ENCODE data around the gene ROR1.

ROR1 gene

GRCh38 chr1:64186898-64187280, 413.1 kb downstream of the ROR1 start:
- TF ChIP-seq, protein P1, sequence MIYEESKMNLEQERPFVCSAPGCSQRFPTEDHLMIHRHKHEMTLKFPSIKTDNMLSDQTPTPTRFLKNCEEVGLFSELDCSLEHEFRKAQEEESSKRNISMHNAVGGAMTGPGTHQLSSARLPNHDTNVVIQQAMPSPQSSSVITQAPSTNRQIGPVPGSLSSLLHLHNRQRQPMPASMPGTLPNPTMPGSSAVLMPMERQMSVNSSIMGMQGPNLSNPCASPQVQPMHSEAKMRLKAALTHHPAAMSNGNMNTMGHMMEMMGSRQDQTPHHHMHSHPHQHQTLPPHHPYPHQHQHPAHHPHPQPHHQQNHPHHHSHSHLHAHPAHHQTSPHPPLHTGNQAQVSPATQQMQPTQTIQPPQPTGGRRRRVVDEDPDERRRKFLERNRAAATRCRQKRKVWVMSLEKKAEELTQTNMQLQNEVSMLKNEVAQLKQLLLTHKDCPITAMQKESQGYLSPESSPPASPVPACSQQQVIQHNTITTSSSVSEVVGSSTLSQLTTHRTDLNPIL (CRISPR knock-in tag; IDR thresholded peaks at IDR 0.05; ENCODE audit: low read depth): no peak
- no peak for TF ChIP-seq PPARA (CRISPR knock-in tag; IDR thresholded peaks at IDR 0.05; ENCODE audit: borderline replicate concordance)
- no peak for TF ChIP-seq ZNF70 (CRISPR knock-in tag; IDR thresholded peaks at IDR 0.05)
- no peak for TF ChIP-seq SNAI2 (CRISPR knock-in tag; IDR thresholded peaks at IDR 0.05)
- no peak for TF ChIP-seq GLIS3 (CRISPR knock-in tag; IDR thresholded peaks at IDR 0.05)
- no peak for TF ChIP-seq CSDC2 (CRISPR knock-in tag; IDR thresholded peaks at IDR 0.05)
- no peak for TF ChIP-seq TSHZ2 (CRISPR knock-in tag; IDR thresholded peaks at IDR 0.05)
- TF ChIP-seq, protein P2, sequence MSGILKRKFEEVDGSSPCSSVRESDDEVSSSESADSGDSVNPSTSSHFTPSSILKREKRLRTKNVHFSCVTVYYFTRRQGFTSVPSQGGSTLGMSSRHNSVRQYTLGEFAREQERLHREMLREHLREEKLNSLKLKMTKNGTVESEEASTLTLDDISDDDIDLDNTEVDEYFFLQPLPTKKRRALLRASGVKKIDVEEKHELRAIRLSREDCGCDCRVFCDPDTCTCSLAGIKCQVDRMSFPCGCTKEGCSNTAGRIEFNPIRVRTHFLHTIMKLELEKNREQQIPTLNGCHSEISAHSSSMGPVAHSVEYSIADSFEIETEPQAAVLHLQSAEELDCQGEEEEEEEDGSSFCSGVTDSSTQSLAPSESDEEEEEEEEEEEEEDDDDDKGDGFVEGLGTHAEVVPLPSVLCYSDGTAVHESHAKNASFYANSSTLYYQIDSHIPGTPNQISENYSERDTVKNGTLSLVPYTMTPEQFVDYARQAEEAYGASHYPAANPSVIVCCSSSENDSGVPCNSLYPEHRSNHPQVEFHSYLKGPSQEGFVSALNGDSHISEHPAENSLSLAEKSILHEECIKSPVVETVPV (CRISPR knock-in tag; IDR thresholded peaks at IDR 0.05): no peak
- TF ChIP-seq TOX (CRISPR knock-in tag; IDR thresholded peaks at IDR 0.05; ENCODE audit: borderline replicate concordance): no peak
- no peak for TF ChIP-seq BACH2 (CRISPR knock-in tag; IDR thresholded peaks at IDR 0.05; ENCODE audit: borderline replicate concordance)
- no peak for TF ChIP-seq TCF4 (CRISPR knock-in tag; IDR thresholded peaks at IDR 0.05; ENCODE audit: borderline replicate concordance)
- no peak for TF ChIP-seq ESRRG (CRISPR knock-in tag; IDR thresholded peaks at IDR 0.05)
- TF ChIP-seq ZFP30 (CRISPR knock-in tag; IDR thresholded peaks at IDR 0.05): no peak
- no peak for TF ChIP-seq ARNTL (CRISPR knock-in tag; IDR thresholded peaks at IDR 0.05; ENCODE audit: borderline replicate concordance, low read depth)
- ATAC-seq: no peak

DNA sequence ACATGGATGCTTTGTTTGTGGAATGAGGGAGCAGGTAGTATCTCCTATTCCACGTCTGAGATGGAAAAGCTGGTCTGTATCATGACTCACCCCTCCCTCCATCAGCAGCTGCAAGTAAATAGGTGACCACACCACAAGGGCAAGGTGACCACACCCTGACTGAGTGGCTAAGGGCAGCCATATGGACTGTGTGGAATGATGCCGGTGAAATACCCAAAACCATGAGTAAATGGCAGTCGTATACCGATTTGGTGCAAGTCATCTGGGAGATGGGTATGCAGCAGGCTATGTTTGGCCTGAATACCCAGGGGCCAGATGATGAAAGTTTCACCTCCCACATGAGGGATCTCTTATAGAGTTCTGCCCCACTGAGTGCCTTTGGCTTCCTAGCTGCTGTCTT, 413.8 kb downstream of the ROR1 start:
- no peak for ATAC-seq
- TF ChIP-seq BACH2 (CRISPR knock-in tag; IDR thresholded peaks at IDR 0.05; ENCODE audit: borderline replicate concordance) (no peak), POU6F1 (CRISPR knock-in tag; IDR thresholded peaks at IDR 0.05; ENCODE audit: borderline replicate concordance, low read depth) (no peak), CSDC2 (CRISPR knock-in tag; IDR thresholded peaks at IDR 0.05) (no peak), RARB (CRISPR knock-in tag; IDR thresholded peaks at IDR 0.05) (no peak), SNAI2 (CRISPR knock-in tag; IDR thresholded peaks at IDR 0.05) (no peak), TSHZ2 (CRISPR knock-in tag; IDR thresholded peaks at IDR 0.05) (no peak), ZNF70 (CRISPR knock-in tag; IDR thresholded peaks at IDR 0.05) (no peak)

GRCh38 chr1:64192290-64192689, 418.5 kb downstream of the ROR1 start:
- no peak for ATAC-seq

More at GRCh38 chr1:64192290-64192689, 418.5 kb downstream of the ROR1 start:
- TF ChIP-seq TCF4 (CRISPR knock-in tag; IDR thresholded peaks at IDR 0.05; ENCODE audit: borderline replicate concordance) (no peak), SNAI2 (CRISPR knock-in tag; IDR thresholded peaks at IDR 0.05) (no peak), TOX (CRISPR knock-in tag; IDR thresholded peaks at IDR 0.05; ENCODE audit: borderline replicate concordance) (no peak), POU6F1 (CRISPR knock-in tag; IDR thresholded peaks at IDR 0.05; ENCODE audit: borderline replicate concordance, low read depth) (no peak), ISL1 (CRISPR knock-in tag; IDR thresholded peaks at IDR 0.05) (no peak), RARB (CRISPR knock-in tag; IDR thresholded peaks at IDR 0.05) (no peak), ZFP3 (CRISPR knock-in tag; IDR thresholded peaks at IDR 0.05) (no peak)
- TF ChIP-seq, protein P1 (CRISPR knock-in tag; IDR thresholded peaks at IDR 0.05; ENCODE audit: low read depth): no peak

All from SK-N-SH treated with all-trans-retinoic acid at 6 μM for 48 hours (cell line).